RWPE1 (cell line): ENCODE measurements around the gene PLAC9.
A peak's percentile ranks its signal among the peaks of the same experiment; 100 is the strongest.

ENCODE experiments used
- CTCF ChIA-PET: fragments of 350-600 bp; sonication (Branson Sonifier 250); formaldehyde crosslinking; extraction: SDS; loops from one replicate; lab custom pipeline; 2021; lab: Yijun Ruan, JAX
- POLR2A ChIA-PET: fragments of 400-600 bp; formaldehyde crosslinking; extraction: SDS; loops from one replicate; lab custom pipeline; 2020; ENCODE audit warnings: antibody characterized with exemption; ENCODE audit not compliant: low non-redundant PET; lab: Yijun Ruan, JAX
- DNase-seq: peaks from one replicate; pipeline ENCODE4 v3.0.0; 2012; ENCODE audit warnings: low spot score
- H3K27ac ChIP-seq: fragments of 450-650 bp; 2 replicates; pipeline ENCODE4 v1.5.1; 2017
- TF ChIP-seq, protein P1 (sequence below): fragments of 450-650 bp; conservative IDR thresholded peaks from 2 replicates; pipeline ENCODE4 v1.5.1; 2017; ENCODE audit warnings: low read depth, mild to moderate bottlenecking

The PLAC9 gene

DNA sequence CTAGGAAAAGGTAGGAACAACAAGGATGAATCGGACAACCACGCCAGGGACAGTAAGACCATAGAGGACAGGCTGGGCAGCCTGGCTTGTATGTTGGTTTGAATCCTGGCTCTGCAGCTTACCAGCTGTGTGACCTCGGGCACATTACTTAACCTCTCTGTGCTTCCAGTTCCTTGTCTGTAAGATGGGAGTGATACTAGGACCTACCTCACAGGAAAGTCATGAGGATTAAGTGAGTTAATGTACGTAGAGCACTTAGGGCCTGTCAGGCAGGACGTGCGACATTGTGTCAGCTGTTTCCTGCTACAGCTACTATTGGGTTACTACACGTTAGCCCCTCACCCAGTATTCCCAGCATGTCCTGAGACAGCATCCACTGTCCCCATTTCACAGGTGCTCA is 32.1 kb downstream of the PLAC9 start:
- DNase-seq = no peak
- H3K27ac ChIP-seq = peak overlapping the region; percentile 66
- ChIA-PET POLR2A (interaction anchor here (0.6 to 1.0 kb wide), 2 partner anchors 39 to 48 kb away, joined by 3 to 4 read pairs; no protein-coding TSS in a partner anchor), CTCF (interaction anchor here (0.5 to 2.0 kb wide), 6 partner anchors 21 to 930 kb away, joined by 3 to 7 read pairs (median 4); no protein-coding TSS in a partner anchor)
- TF ChIP-seq, protein P1, sequence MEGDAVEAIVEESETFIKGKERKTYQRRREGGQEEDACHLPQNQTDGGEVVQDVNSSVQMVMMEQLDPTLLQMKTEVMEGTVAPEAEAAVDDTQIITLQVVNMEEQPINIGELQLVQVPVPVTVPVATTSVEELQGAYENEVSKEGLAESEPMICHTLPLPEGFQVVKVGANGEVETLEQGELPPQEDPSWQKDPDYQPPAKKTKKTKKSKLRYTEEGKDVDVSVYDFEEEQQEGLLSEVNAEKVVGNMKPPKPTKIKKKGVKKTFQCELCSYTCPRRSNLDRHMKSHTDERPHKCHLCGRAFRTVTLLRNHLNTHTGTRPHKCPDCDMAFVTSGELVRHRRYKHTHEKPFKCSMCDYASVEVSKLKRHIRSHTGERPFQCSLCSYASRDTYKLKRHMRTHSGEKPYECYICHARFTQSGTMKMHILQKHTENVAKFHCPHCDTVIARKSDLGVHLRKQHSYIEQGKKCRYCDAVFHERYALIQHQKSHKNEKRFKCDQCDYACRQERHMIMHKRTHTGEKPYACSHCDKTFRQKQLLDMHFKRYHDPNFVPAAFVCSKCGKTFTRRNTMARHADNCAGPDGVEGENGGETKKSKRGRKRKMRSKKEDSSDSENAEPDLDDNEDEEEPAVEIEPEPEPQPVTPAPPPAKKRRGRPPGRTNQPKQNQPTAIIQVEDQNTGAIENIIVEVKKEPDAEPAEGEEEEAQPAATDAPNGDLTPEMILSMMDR = no peak

DNA sequence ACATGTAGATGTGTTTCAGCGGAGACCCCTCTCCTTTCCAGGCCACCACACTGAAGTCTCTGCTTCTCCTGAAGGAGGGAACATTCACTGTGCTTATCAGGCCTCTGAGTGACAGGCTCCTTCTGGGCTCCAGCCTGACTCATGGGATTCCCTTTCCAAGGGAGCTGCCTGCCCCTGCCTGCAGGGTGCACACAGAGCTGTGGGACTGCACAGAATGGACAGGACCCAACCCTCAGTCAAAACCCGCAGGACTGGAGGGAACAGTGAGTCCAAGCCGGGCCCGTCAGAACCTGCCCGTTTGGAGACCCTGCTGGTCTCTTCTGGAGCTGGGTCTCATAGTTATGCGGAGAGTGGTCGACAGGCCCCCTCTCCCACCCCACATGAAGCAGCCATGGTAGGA is 32.6 kb downstream of the PLAC9 start:
- ChIA-PET CTCF (interaction anchor here (1.0 to 2.0 kb wide), 6 partner anchors 14 to 96 kb away, joined by 3 to 7 read pairs (median 4); no protein-coding TSS in a partner anchor), POLR2A (no interaction called here)
- TF ChIP-seq, protein P1 = no peak
- peak overlapping the region; percentile 66 for H3K27ac ChIP-seq
- peak; percentile 87 for DNase-seq

DNA sequence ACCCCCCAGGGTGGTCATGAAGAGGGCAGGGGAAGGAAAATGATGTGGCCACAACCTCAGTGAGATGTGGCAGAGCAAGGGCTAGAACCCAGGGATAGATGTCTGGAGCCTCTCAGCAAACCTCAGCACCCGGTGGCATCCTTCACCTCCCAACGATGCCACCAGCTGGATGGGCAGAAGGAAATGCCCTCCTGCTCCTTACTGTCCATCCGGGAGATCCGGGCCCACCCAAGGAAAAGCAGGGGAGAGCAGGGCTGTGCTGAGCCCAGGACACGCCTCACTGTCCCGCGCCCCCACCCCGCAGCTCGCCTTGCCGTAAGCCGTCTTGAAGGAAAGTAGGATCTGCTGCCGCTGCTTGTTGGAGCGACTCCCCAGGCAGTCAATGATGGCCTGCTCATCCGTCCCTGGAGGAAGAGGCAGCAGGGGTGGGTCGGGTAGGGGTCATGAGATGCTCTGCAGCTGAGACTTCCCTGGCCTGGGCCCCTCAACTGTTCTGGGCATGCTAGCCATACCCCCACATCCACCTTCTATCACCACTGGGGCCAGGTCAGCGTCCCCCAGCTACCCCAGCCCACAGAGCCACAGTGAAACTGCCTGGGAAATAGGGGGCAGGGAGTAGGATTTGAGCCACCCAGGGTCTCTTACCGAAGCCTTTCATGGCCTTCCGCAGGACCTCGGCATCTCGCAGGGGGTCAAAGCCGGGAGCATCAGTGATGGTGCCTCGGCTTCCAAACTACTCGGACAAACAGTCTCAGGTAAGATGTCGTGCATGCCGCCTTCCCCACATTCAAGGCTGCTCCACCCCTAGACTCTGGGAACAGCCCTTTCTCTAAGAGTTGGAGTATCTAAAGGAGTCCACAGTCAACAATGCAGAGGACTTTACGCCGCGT is 34.3 kb downstream of the PLAC9 start:
- CTCF ChIA-PET = interaction anchor here (0.6 to 2.0 kb wide), 2 partner anchors 23 to 98 kb away, joined by 5 to 7 read pairs; no protein-coding TSS in a partner anchor
- TF ChIP-seq, protein P1 = no peak
- POLR2A ChIA-PET = no interaction called here
- no peak for DNase-seq
- peak overlapping the region; percentile 38 for H3K27ac ChIP-seq

DNA sequence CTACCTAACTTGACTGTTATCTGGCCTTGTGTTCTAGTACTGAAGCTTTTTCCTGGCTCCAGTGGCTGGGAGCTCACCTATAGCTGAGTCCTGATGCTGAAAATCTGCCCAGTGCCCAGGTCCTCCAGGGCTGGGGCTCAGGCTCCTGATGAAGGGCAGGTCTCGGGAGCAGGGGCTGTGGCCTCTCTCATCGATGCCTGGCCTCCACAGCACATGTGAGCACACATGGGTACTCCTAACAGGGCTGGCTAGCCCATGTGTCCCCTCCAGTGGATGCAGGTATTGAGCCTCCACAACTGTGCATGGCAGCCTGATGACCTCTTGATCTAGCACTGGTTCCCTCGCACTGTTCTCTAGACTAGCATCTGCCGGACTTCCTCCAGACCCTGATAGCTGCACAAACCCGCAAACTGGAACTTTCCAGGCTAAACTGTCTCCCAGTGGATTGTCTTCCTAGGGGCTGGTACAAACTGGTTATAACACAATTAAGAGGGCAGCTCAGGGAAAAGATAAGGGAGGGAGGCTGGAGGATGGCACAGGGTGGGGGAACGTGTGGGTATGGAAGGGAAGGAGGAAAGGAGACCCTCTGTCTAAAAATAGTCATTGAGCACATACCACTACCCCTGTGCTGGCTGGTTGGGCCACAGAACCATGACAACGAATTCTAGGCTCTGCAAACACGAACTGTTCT is 35.1 kb downstream of the PLAC9 start:
- TF ChIP-seq, protein P1 = no peak
- DNase-seq = no peak
- ChIA-PET CTCF (no interaction called here), POLR2A (no interaction called here)
- H3K27ac ChIP-seq = peak overlapping the region; percentile 38

DNA sequence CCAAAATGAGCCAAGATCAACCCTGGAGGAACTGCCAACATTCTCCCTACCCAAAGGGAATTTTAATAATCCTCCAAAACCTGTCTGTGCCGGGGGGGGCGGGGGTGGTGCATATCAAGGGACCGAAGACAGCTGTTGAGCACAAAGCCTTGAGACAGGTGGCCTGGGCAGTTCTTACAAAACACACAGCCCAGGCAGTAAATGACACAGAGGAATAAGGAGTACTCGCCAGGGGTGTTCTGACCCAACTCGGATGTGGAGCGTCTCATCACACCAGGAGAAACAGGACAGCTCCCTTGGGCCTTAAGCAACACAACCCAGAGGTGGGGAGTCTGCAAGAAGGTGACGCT is 35.6 kb downstream of the PLAC9 start:
- peak overlapping the region; percentile 38; the same call in 1 of the 2 replicates for H3K27ac ChIP-seq
- DNase-seq = no peak
- TF ChIP-seq, protein P1 = no peak
- ChIA-PET CTCF (interaction anchor here (0.6 to 1.2 kb wide), 3 partner anchors 23 to 621 kb away, joined by 3 to 4 read pairs (median 4); no protein-coding TSS in a partner anchor), POLR2A (no interaction called here)
